ENCODE data around the gene NEUROG2.
A peak's percentile ranks its signal among the peaks of the same experiment; 100 is the strongest.

The NEUROG2 gene

DNA sequence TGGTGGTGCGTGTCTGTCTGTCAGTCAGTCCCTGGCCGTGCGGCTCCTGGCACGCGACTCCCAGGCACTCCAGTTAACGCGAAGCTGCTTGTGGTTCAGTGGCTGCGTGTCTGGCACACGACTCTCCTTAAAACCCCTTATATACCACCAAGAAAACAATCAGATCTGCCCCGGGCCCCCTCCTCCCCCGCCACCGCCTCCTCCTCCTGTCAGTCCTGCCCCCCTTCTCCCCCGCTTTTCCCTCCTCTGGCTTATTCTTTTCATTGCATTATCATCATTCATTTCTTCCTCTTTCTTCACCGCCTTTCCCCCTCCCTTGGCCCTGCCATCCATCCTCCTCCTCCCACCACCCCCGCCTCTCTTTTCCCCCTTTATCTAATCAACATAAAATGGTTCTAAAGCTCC lies at the start of gene NEUROG2:
Gene NEUROG2, minus strand, starts transcription at position 115 of the 405 bp plus-strand sequence. CDS start 705 bp downstream, outside the sequence.
- no peaks in the 10 kb centered on the region for H3K79me2 ChIP-seq (ENCODE audit: insufficient read depth, low read length)
- H3K4me2 ChIP-seq (ENCODE audit: low read depth, low read length, poor library complexity, severe bottlenecking), result no peak within 1 kb of the TSS
- no peaks in the 10 kb centered on the region for H3K4me1 ChIP-seq (ENCODE audit: insufficient read depth, low read length, poor library complexity, severe bottlenecking)
- H3K4me3 ChIP-seq (ENCODE audit: low read length, poor library complexity, severe bottlenecking), result no peak within 1 kb of the TSS
- no peak for TF ChIP-seq EZH2phosphoT487 (IDR thresholded peaks at IDR 0.05; ENCODE audit: borderline replicate concordance)
- TF ChIP-seq, protein P1, sequence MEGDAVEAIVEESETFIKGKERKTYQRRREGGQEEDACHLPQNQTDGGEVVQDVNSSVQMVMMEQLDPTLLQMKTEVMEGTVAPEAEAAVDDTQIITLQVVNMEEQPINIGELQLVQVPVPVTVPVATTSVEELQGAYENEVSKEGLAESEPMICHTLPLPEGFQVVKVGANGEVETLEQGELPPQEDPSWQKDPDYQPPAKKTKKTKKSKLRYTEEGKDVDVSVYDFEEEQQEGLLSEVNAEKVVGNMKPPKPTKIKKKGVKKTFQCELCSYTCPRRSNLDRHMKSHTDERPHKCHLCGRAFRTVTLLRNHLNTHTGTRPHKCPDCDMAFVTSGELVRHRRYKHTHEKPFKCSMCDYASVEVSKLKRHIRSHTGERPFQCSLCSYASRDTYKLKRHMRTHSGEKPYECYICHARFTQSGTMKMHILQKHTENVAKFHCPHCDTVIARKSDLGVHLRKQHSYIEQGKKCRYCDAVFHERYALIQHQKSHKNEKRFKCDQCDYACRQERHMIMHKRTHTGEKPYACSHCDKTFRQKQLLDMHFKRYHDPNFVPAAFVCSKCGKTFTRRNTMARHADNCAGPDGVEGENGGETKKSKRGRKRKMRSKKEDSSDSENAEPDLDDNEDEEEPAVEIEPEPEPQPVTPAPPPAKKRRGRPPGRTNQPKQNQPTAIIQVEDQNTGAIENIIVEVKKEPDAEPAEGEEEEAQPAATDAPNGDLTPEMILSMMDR (conservative IDR thresholded peaks at IDR 0.05; ENCODE audit: low read length), result no peak
- H3F3A ChIP-seq (ENCODE audit: low read depth), result no peaks in the 10 kb centered on the region
- no peaks in the 10 kb centered on the region for H3K36me3 ChIP-seq (ENCODE audit: insufficient read depth, low read length)
- H3K27me3 ChIP-seq (ENCODE audit: insufficient read depth, low read length, poor library complexity, severe bottlenecking), result no peaks in the 10 kb centered on the region
- H4K20me1 ChIP-seq (ENCODE audit: insufficient read depth, low read length, poor library complexity, severe bottlenecking), result no peaks in the 10 kb centered on the region
- H3K9me3 ChIP-seq (ENCODE audit: insufficient read depth, low read depth, low read length), result no peaks in the 10 kb centered on the region
- H3K9ac ChIP-seq (ENCODE audit: low read depth, low read length, poor library complexity, severe bottlenecking), result no peak within 1 kb of the TSS
- H2AFZ ChIP-seq (ENCODE audit: low read length), result no peak within 1 kb of the TSS
- H3K9me2 ChIP-seq (replicated peaks; ENCODE audit: low read depth, low read length), result no peaks in the 10 kb centered on the region

DNA sequence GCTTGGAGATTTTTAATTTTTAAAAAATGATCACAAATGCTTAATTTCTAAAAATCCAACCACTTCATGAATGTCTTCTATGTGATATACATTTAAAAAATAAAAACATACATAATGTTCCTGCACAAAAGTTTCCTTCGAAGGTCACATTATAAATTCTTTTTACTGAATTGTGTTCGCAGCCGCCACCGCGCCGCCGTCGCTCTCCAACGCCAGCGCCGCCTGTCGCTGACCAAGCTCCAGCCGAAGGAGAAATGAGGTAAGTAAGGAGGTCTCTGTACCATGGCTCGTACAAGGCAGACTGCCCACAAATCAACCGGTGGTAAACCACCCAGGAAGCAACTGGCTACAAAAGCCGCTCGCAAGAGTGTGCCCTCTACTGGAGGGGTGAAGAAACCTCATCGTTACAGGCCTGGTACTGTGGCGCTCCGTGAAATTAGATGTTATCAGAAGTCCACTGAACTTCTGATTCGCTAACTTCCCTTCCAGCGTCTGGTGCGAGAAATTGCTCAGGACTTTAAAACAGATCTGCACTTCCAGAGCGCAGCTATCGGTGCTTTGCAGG lies 48.8 kb upstream of the NEUROG2 start:
- TF ChIP-seq, protein P1 (conservative IDR thresholded peaks at IDR 0.05; ENCODE audit: low read length), result peak; percentile 22; the same call in 1 of the 2 replicates
- no peak for TF ChIP-seq EZH2phosphoT487 (IDR thresholded peaks at IDR 0.05; ENCODE audit: borderline replicate concordance)
- Histone ChIP-seq H3K79me2 (ENCODE audit: insufficient read depth, low read length) (no peaks in the 10 kb centered on the region), H3K4me2 (ENCODE audit: low read depth, low read length, poor library complexity, severe bottlenecking) (no peak overlapping the region), H3F3A (ENCODE audit: low read depth) (no peaks in the 10 kb centered on the region), H3K9me3 (ENCODE audit: insufficient read depth, low read depth, low read length) (0 out of 2 replicates have a peak, but pooled peaks cover 3% of the 10 kb centered on the region), H3K4me3 (ENCODE audit: low read length, poor library complexity, severe bottlenecking) (no peak overlapping the region), H4K20me1 (ENCODE audit: insufficient read depth, low read length, poor library complexity, severe bottlenecking) (no peaks in the 10 kb centered on the region), H3K27me3 (ENCODE audit: insufficient read depth, low read length, poor library complexity, severe bottlenecking) (no peaks in the 10 kb centered on the region), H2AFZ (ENCODE audit: low read length) (no peak overlapping the region), H3K4me1 (ENCODE audit: insufficient read depth, low read length, poor library complexity, severe bottlenecking) (peaks cover 12% of the 10 kb centered on the region), H3K36me3 (ENCODE audit: insufficient read depth, low read length) (peaks cover 13% of the 10 kb centered on the region; the same call in 1 of the 2 replicates), H3K9me2 (replicated peaks; ENCODE audit: low read depth, low read length) (no peaks in the 10 kb centered on the region), H3K9ac (ENCODE audit: low read depth, low read length, poor library complexity, severe bottlenecking) (no peak overlapping the region)

DNA sequence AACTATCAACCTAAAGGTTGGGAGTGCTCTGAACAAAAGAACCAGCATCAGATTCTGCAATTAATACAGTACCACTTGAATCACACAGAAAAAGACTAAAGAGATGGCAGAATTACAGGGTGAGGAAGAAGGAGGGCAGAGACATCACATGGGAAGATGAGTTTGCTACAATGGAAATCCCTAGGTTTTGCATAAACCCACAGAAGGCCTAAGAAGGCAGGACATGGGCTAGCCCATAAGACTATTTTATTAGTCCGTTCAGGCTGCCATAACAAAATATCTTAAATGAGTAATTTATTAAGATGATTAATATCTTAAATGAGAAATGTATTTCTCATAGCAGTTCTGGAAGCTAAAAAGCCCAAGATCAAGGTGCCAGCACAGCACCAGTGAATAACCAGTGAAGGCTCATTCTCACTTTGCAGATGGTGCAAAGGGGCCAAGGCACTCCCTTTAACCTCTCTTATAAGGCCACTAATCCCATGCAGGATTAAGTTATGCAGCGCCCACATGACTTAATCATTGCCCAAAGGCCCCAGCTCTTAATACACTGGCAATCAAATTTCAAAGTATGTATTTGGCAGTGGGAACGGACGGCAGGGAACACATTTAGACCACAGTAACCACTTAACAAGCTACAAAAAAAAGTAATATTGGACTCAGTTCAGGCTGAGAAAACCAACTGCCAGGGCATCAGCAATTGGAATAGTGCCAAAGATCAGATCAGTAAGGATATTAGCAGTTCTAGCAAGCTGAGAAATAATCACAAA lies 47.6 kb upstream of the NEUROG2 start:
- Histone ChIP-seq H3K36me3 (ENCODE audit: insufficient read depth, low read length) (peaks cover 13% of the 10 kb centered on the region; the same call in 1 of the 2 replicates), H3K9me3 (ENCODE audit: insufficient read depth, low read depth, low read length) (0 out of 2 replicates have a peak, but pooled peaks cover 3% of the 10 kb centered on the region), H4K20me1 (ENCODE audit: insufficient read depth, low read length, poor library complexity, severe bottlenecking) (no peaks in the 10 kb centered on the region), H3K4me2 (ENCODE audit: low read depth, low read length, poor library complexity, severe bottlenecking) (no peak overlapping the region), H3K79me2 (ENCODE audit: insufficient read depth, low read length) (no peaks in the 10 kb centered on the region), H3K9ac (ENCODE audit: low read depth, low read length, poor library complexity, severe bottlenecking) (no peak overlapping the region), H3K27me3 (ENCODE audit: insufficient read depth, low read length, poor library complexity, severe bottlenecking) (no peaks in the 10 kb centered on the region), H3K9me2 (replicated peaks; ENCODE audit: low read depth, low read length) (no peaks in the 10 kb centered on the region), H2AFZ (ENCODE audit: low read length) (no peak overlapping the region), H3K4me3 (ENCODE audit: low read length, poor library complexity, severe bottlenecking) (no peak overlapping the region), H3K4me1 (ENCODE audit: insufficient read depth, low read length, poor library complexity, severe bottlenecking) (peaks cover 12% of the 10 kb centered on the region), H3F3A (ENCODE audit: low read depth) (no peaks in the 10 kb centered on the region)
- TF ChIP-seq EZH2phosphoT487 (IDR thresholded peaks at IDR 0.05; ENCODE audit: borderline replicate concordance), result no peak
- TF ChIP-seq, protein P1 (conservative IDR thresholded peaks at IDR 0.05; ENCODE audit: low read length), result no peak

All from Loucy (cell line).